ENCODE results near the gene DENND2A.

DNA sequence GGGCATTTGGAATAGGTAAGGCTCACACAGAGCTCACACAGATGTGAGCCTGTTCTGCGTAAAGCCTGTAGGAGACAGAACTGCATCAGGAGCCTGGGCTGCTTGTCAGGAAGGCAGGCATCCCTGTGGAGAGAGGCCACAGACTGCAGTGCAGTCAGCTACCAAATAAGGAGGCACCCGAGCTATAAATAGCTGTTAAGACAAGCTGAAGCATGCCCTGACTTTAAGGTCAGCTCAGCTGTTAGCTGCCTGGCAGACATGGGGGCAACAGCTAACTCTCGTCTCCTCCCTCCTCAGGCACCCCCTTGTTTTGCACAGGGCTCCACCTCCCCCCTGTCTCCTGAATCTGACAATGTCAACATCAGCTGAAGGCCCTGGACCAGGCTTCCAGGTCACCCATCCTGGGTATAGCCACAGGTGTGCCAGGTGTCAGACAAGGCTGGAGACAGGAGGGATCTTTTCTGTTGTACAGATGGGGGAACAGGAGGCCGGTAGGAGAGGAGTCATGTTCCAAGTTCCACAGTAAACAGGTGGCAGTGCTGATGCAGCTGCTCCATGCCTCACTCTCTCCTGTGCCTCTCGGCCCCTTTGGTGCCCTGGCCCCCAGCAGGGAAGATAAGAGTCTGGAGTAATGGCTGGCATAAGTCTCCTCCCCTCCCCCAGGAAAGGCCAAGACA, 133.7 kb downstream of the DENND2A start:
- no peak for TF ChIP-seq POLR2A (IDR thresholded peaks at IDR 0.05)
- TF ChIP-seq, protein P1, sequence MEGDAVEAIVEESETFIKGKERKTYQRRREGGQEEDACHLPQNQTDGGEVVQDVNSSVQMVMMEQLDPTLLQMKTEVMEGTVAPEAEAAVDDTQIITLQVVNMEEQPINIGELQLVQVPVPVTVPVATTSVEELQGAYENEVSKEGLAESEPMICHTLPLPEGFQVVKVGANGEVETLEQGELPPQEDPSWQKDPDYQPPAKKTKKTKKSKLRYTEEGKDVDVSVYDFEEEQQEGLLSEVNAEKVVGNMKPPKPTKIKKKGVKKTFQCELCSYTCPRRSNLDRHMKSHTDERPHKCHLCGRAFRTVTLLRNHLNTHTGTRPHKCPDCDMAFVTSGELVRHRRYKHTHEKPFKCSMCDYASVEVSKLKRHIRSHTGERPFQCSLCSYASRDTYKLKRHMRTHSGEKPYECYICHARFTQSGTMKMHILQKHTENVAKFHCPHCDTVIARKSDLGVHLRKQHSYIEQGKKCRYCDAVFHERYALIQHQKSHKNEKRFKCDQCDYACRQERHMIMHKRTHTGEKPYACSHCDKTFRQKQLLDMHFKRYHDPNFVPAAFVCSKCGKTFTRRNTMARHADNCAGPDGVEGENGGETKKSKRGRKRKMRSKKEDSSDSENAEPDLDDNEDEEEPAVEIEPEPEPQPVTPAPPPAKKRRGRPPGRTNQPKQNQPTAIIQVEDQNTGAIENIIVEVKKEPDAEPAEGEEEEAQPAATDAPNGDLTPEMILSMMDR (IDR thresholded peaks at IDR 0.05) = no peak
